Liver (tissue), 9 donors: ENCODE data around the gene NDNF. TPM values are rescaled to one million over a fixed set of nuclear protein-coding genes. Genes with fewer than 3 reads are reported as not detected.
A peak's percentile ranks its signal among the peaks of the same experiment; 100 is the strongest.

ENCODE experiments used
- DNase-seq: peaks from one replicate; pipeline ENCODE4 v3.0.0-alpha.2; 2017; ENCODE audit warnings: low spot score
- H3K27ac ChIP-seq, 2 donors: one replicate each; pipeline ENCODE4 v1.7.0; 2013; ENCODE audit warnings: inconsistent platforms in 2 of 2, low read length in 2 of 2, control low read depth in 1 of 2, low read depth in 1 of 2, mild to moderate bottlenecking in 1 of 2
- H3K27me3 ChIP-seq, 4 donors: one replicate each; pipeline versions ENCODE4 v1.6.1 to v1.7.0; 2013; ENCODE audit warnings: low read length in 3 of 4, inconsistent platforms in 1 of 4, mild to moderate bottlenecking in 1 of 4, moderate library complexity in 1 of 4; ENCODE audit not compliant: control insufficient read depth in 4 of 4, insufficient read depth in 4 of 4
- H3K36me3 ChIP-seq, 4 donors: one replicate each; pipeline versions ENCODE4 v1.6.1 to v1.7.0; 2013; ENCODE audit warnings: low read length in 3 of 4, mild to moderate bottlenecking in 3 of 4, low read depth in 1 of 4, moderate library complexity in 1 of 4; ENCODE audit not compliant: control insufficient read depth in 4 of 4, insufficient read depth in 3 of 4
- H3K4me1 ChIP-seq, 4 donors: one replicate each; pipeline versions ENCODE4 v1.6.1 to v1.7.0; 2013; ENCODE audit warnings: low read length in 3 of 4, mild to moderate bottlenecking in 3 of 4, moderate library complexity in 1 of 4; ENCODE audit not compliant: control insufficient read depth in 4 of 4, insufficient read depth in 4 of 4
- H3K4me3 ChIP-seq, 3 donors: one replicate each; pipeline versions ENCODE4 v1.6.1 to v1.7.0; 2013; ENCODE audit warnings: low read length in 3 of 3, control low read depth in 1 of 3, low read depth in 1 of 3, mild to moderate bottlenecking in 1 of 3
- H3K9ac ChIP-seq, 2 donors: one replicate each; pipeline ENCODE4 v1.7.0; 2013; ENCODE audit warnings: low read length in 2 of 2, mild to moderate bottlenecking in 2 of 2, moderate library complexity in 2 of 2, control low read depth in 1 of 2, low read depth in 1 of 2
- H3K9me3 ChIP-seq, 4 donors: one replicate each; pipeline versions ENCODE4 v1.6.1 to v1.7.0; 2013; ENCODE audit warnings: low read length in 3 of 4; ENCODE audit not compliant: control insufficient read depth in 4 of 4
- ATF3 ChIP-seq: IDR thresholded peaks from 2 replicates; pipeline ENCODE4 v1.6.1; 2016; ENCODE audit warnings: antibody characterized with exemption
- CTCF ChIP-seq: fragments of 150-350 bp; IDR thresholded peaks from 2 replicates; pipeline ENCODE4 v1.5.1; 2017; ENCODE audit warnings: improper control_type of control experiment, low read depth, low read length; ENCODE audit not compliant: missing input control
- EGR1 ChIP-seq, 2 donors: IDR thresholded peaks; 2 replicates each; pipeline ENCODE4 v1.6.1; 2016 to 2018; ENCODE audit warnings: antibody characterized with exemption in 2 of 2, low read depth in 2 of 2
- FOXA1 ChIP-seq: IDR thresholded peaks from 2 replicates; pipeline ENCODE4 v1.6.1; 2016; ENCODE audit warnings: antibody characterized with exemption
- FOXA2 ChIP-seq: IDR thresholded peaks from 2 replicates; pipeline ENCODE4 v1.6.1; 2016; ENCODE audit warnings: antibody characterized with exemption
- GABPA ChIP-seq, 2 donors: IDR thresholded peaks in 1 of 2; conservative IDR thresholded peaks in 1 of 2; 2 replicates each; pipeline ENCODE4 v1.6.1; 2016; ENCODE audit warnings: antibody characterized with exemption in 2 of 2, mild to moderate bottlenecking in 1 of 2, moderate library complexity in 1 of 2
- HNF4A ChIP-seq, 2 donors: conservative IDR thresholded peaks; 2 replicates each; pipeline ENCODE4 v1.6.1; 2016; ENCODE audit warnings: antibody characterized with exemption in 2 of 2, mild to moderate bottlenecking in 2 of 2
- JUND ChIP-seq, 2 donors: IDR thresholded peaks; 2 replicates each; pipeline ENCODE4 v1.6.1; 2016; ENCODE audit warnings: antibody characterized with exemption in 2 of 2
- MAX ChIP-seq: IDR thresholded peaks from 2 replicates; pipeline ENCODE4 v1.6.1; 2016; ENCODE audit warnings: antibody characterized with exemption
- NR2F2 ChIP-seq: IDR thresholded peaks from 2 replicates; pipeline ENCODE4 v1.6.1; 2016; ENCODE audit warnings: antibody characterized with exemption
- RAD21 ChIP-seq, 2 donors: IDR thresholded peaks; 2 replicates each; pipeline ENCODE4 v1.6.1; 2016; ENCODE audit warnings: antibody characterized with exemption in 2 of 2, mild to moderate bottlenecking in 2 of 2
- REST ChIP-seq: IDR thresholded peaks from 2 replicates; pipeline ENCODE4 v1.6.1; 2016; ENCODE audit warnings: antibody characterized with exemption, mild to moderate bottlenecking
- RXRA ChIP-seq, 2 donors: IDR thresholded peaks; 2 replicates each; pipeline ENCODE4 v1.6.1; 2017 to 2018; ENCODE audit warnings: antibody characterized with exemption in 2 of 2, mild to moderate bottlenecking in 1 of 2
- SP1 ChIP-seq: IDR thresholded peaks from 2 replicates; pipeline ENCODE4 v1.6.1; 2018; ENCODE audit warnings: antibody characterized with exemption, mild to moderate bottlenecking
- TAF1 ChIP-seq: conservative IDR thresholded peaks from 2 replicates; pipeline ENCODE4 v1.6.1; 2016; ENCODE audit warnings: antibody characterized with exemption, mild to moderate bottlenecking
- YY1 ChIP-seq: IDR thresholded peaks from 2 replicates; pipeline ENCODE4 v1.6.1; 2016; ENCODE audit warnings: antibody characterized with exemption, mild to moderate bottlenecking
- ZBTB33 ChIP-seq: IDR thresholded peaks from 2 replicates; pipeline ENCODE4 v1.6.1; 2016; ENCODE audit warnings: antibody characterized with exemption
- WGBS: extraction: QIAGEN DNeasy Blood & Tissue Kit; methylation state at CpG from one replicate; pipeline ENCODE4 v1.1.7; 2013; 5-methylcytosine and 5-hydroxymethylcytosine counted together
- polyA plus RNA-seq, 2 donors: library from polyadenylated mRNA; stranded (reverse) in 1 of 2; unstranded in 1 of 2; fragments of 200-250 nt in 1 of 2; fragments of >200 nt in 1 of 2; fragmentation: Nextera tagmentation in 1 of 2; extraction: Ambion mirVana in 1 of 2; gene quantifications; one replicate each; pipeline versions ENCODE4 v1.2.1 to v1.2.3, GENCODE V29; 2013 to 2015
- total RNA-seq, 2 donors: library from RNA; depleted of rRNA; stranded (reverse); fragments of >200 nt; gene quantifications; one replicate each; pipeline ENCODE4 v1.2.3, GENCODE V29; 2014
- donor health status: healthy.
- donor health status: healthy.
- donor health status: healthy.
- donor health status: healthy.
- donor health status: healthy.

The NDNF gene
- total and polyA plus RNA-seq, 4 donors: 0.05 to 0.37 (median 0.13) TPM

GRCh38 chr4:121112530-121112929, 40.2 kb upstream of the NDNF start:
- H3K4me3 ChIP-seq: no peak overlapping the region
- TF ChIP-seq JUND (IDR thresholded peaks at IDR 0.05) (no peak), CTCF (peak; percentile 37), NR2F2 (no peak), RAD21 (IDR thresholded peaks at IDR 0.05) (peak; percentile 50 to 51)

GRCh38 chr4:121108557-121108956, 36.2 kb upstream of the NDNF start:
- H3K9me3 ChIP-seq: no peaks in the 10 kb centered on the region
- H3K27me3 ChIP-seq: peaks cover 0 to 3% (median 0%) of the 10 kb centered on the region in 4 donors
- TF ChIP-seq YY1 (no peak), ATF3 (no peak), RXRA (IDR thresholded peaks at IDR 0.05) (no peak), REST (no peak), FOXA1 (no peak), FOXA2 (no peak), JUND (IDR thresholded peaks at IDR 0.05) (no peak)
- no peak overlapping the region for H3K9ac ChIP-seq
- H3K27ac ChIP-seq: no peak overlapping the region
- no peaks in the 10 kb centered on the region for H3K36me3 ChIP-seq
- DNase-seq: no peak
- 90% methylated on average over 2 of the region's 2 CpGs for WGBS
- no peak overlapping the region for H3K4me3 ChIP-seq
- peaks cover 0 to 2% (median 0%) of the 10 kb centered on the region in 4 donors for H3K4me1 ChIP-seq

More at GRCh38 chr4:121112530-121112929, 40.2 kb upstream of the NDNF start:
- Histone ChIP-seq H3K36me3 (no peaks in the 10 kb centered on the region), H3K27ac (no peak overlapping the region), H3K27me3 (peaks cover 0 to 12% (median 0%) of the 10 kb centered on the region in 4 donors), H3K4me1 (peaks cover 0 to 2% (median 0%) of the 10 kb centered on the region in 4 donors), H3K9ac (no peak overlapping the region), H3K9me3 (no peaks in the 10 kb centered on the region)
- DNase-seq: no peak

- no peaks in the 10 kb centered on the region for H3K36me3 ChIP-seq
- WGBS: 85% methylated on average over 4 of the region's 4 CpGs
- DNase-seq: no peak
- no peaks in the 10 kb centered on the region for H3K9me3 ChIP-seq
- no peak overlapping the region for H3K27ac ChIP-seq
- peaks cover 0 to 2% (median 0%) of the 10 kb centered on the region in 4 donors for H3K4me1 ChIP-seq
- H3K27me3 ChIP-seq: peaks cover 0 to 3% (median 0%) of the 10 kb centered on the region in 4 donors
- H3K4me3 ChIP-seq: no peak overlapping the region
- H3K9ac ChIP-seq: no peak overlapping the region
- TF ChIP-seq FOXA1: no peak
- no peak for TF ChIP-seq GABPA (IDR thresholded peaks at IDR 0.05 in 1 of 2, conservative IDR thresholded peaks at IDR 0.05 in 1 of 2)
- TF ChIP-seq CTCF: no peak
- no peak for TF ChIP-seq JUND (IDR thresholded peaks at IDR 0.05)
- no peak for TF ChIP-seq YY1
- no peak for TF ChIP-seq EGR1 (IDR thresholded peaks at IDR 0.05; ENCODE audit: low read depth in 2 of 2)
- no peak for TF ChIP-seq RXRA (IDR thresholded peaks at IDR 0.05)
- no peak for TF ChIP-seq FOXA2
- no peak for TF ChIP-seq TAF1
- TF ChIP-seq MAX: no peak
- TF ChIP-seq ZBTB33: no peak
- TF ChIP-seq SP1: no peak
- TF ChIP-seq ATF3: no peak
- TF ChIP-seq RAD21 (IDR thresholded peaks at IDR 0.05): no peak
- no peak for TF ChIP-seq HNF4A (conservative IDR thresholded peaks at IDR 0.05)
These were observed 35.2 kb upstream of the NDNF start for GRCh38 chr4:121107507-121107906.
